HFFc6 (cell line): ENCODE measurements around the gene HIVEP2. TPM values are rescaled to one million over a fixed set of nuclear protein-coding genes. Genes with fewer than 3 reads are reported as not detected.

ENCODE experiments used
- DNase-seq: peaks from one replicate; pipeline ENCODE4 v3.0.0-alpha.2; 2018
- H3K27ac Mint-ChIP-seq: 2 replicates; pipeline ENCODE4 v1.8.0; 2020; ENCODE audit warnings: mild to moderate bottlenecking, mixed read lengths
- H3K27me3 Mint-ChIP-seq: 2 replicates; pipeline ENCODE4 v1.8.0; 2021; ENCODE audit warnings: mild to moderate bottlenecking, moderate library complexity, mixed read lengths; ENCODE audit not compliant: insufficient read depth
- H3K36me3 Mint-ChIP-seq: 2 replicates; pipeline ENCODE4 v1.8.0; 2021; ENCODE audit warnings: low read depth, mixed read lengths
- H3K4me1 Mint-ChIP-seq: 2 replicates; pipeline ENCODE4 v1.8.0; 2020; ENCODE audit warnings: low read depth, mixed read lengths
- H3K4me3 Mint-ChIP-seq: 2 replicates; pipeline ENCODE4 v1.8.0; 2020; ENCODE audit warnings: mild to moderate bottlenecking, moderate library complexity, mixed read lengths
- H3K9me3 Mint-ChIP-seq: 2 replicates; pipeline ENCODE4 v1.8.0; 2020; ENCODE audit warnings: mild to moderate bottlenecking, mixed read lengths
- CTCF ChIP-seq: fragments of 200-600 bp; sonication (generic); IDR thresholded peaks from 2 replicates; pipeline ENCODE4 v1.5.0; 2021; ENCODE audit warnings: antibody characterized with exemption, mild to moderate bottlenecking
- total RNA-seq, 6 experiments: library from RNA; stranded (reverse); fragmentation: NEBNext Ultra II Directional; extraction: Animal tissue kit (Norgen Biotek cat#: 25700); gene quantifications; 2 replicates in 1 of 6; 3 replicates in 5 of 6; pipeline ENCODE4 v1.2.3, GENCODE V29; 2021

HIVEP2 gene
- total RNA-seq, 6 experiments from 2014 or later = 14.0 to 19.5 (median 17.1) TPM

- DNase-seq = peak; percentile 47
- Mint-ChIP-seq H3K4me1 (peaks cover 66% of the 10 kb centered on the region), H3K4me3 (peak overlapping the region; percentile 54)
Measured at GRCh38 chr6:142940487-142940886, 4.5 kb downstream of the HIVEP2 start.

GRCh38 chr6:142938510-142938909 is 6.5 kb downstream of the HIVEP2 start:
- DNase-seq = no peak
- no peak for TF ChIP-seq CTCF
- Mint-ChIP-seq H3K4me3 (no peak overlapping the region), H3K27me3 (no peaks in the 10 kb centered on the region; the same call in 1 of the 2 replicates), H3K9me3 (no peaks in the 10 kb centered on the region), H3K27ac (no peak overlapping the region), H3K36me3 (peaks cover 14% of the 10 kb centered on the region), H3K4me1 (peaks cover 75% of the 10 kb centered on the region)

More at GRCh38 chr6:142940487-142940886, 4.5 kb downstream of the HIVEP2 start:
- Mint-ChIP-seq H3K27ac (peak overlapping the region; percentile 84), H3K36me3 (peaks cover 14% of the 10 kb centered on the region), H3K27me3 (peaks cover 5% of the 10 kb centered on the region), H3K9me3 (no peaks in the 10 kb centered on the region)
- TF ChIP-seq CTCF = no peak

- no peak overlapping the region for H3K27ac Mint-ChIP-seq
- no peaks in the 10 kb centered on the region; the same call in 1 of the 2 replicates for H3K27me3 Mint-ChIP-seq
- H3K9me3 Mint-ChIP-seq = no peaks in the 10 kb centered on the region
- no peak for DNase-seq
- H3K4me1 Mint-ChIP-seq = peaks cover 74% of the 10 kb centered on the region
- H3K4me3 Mint-ChIP-seq = no peak overlapping the region
- no peak for TF ChIP-seq CTCF
- peaks cover 14% of the 10 kb centered on the region for H3K36me3 Mint-ChIP-seq
Measured at GRCh38 chr6:142937986-142938385, 7.0 kb downstream of the HIVEP2 start.

GRCh38 chr6:142935553-142936517 is 9.1 kb downstream of the HIVEP2 start:
- no peak overlapping the region for H3K27ac Mint-ChIP-seq
- no peak overlapping the region for H3K4me3 Mint-ChIP-seq
- no peaks in the 10 kb centered on the region for H3K9me3 Mint-ChIP-seq
- peaks cover 60% of the 10 kb centered on the region for H3K4me1 Mint-ChIP-seq
- TF ChIP-seq CTCF = no peak
- H3K36me3 Mint-ChIP-seq = peaks cover 14% of the 10 kb centered on the region
- H3K27me3 Mint-ChIP-seq = no peaks in the 10 kb centered on the region; the same call in 1 of the 2 replicates
- DNase-seq = no peak

GRCh38 chr6:142934599-142934998 is 10.4 kb downstream of the HIVEP2 start:
- no peak for TF ChIP-seq CTCF
- Mint-ChIP-seq H3K4me3 (no peak overlapping the region), H3K27me3 (no peaks in the 10 kb centered on the region), H3K9me3 (no peaks in the 10 kb centered on the region), H3K4me1 (peaks cover 60% of the 10 kb centered on the region), H3K27ac (no peak overlapping the region), H3K36me3 (peaks cover 14% of the 10 kb centered on the region)
- no peak for DNase-seq
